G401.6 (cell line): ENCODE measurements around the gene KIF26A.

Experiments used
- FAIRE-seq: peaks from 2 replicates; lab custom pipeline; 2012; peaks lifted over from hg19 to GRCh38; lab: Jason Lieb, UNC

KIF26A gene

DNA sequence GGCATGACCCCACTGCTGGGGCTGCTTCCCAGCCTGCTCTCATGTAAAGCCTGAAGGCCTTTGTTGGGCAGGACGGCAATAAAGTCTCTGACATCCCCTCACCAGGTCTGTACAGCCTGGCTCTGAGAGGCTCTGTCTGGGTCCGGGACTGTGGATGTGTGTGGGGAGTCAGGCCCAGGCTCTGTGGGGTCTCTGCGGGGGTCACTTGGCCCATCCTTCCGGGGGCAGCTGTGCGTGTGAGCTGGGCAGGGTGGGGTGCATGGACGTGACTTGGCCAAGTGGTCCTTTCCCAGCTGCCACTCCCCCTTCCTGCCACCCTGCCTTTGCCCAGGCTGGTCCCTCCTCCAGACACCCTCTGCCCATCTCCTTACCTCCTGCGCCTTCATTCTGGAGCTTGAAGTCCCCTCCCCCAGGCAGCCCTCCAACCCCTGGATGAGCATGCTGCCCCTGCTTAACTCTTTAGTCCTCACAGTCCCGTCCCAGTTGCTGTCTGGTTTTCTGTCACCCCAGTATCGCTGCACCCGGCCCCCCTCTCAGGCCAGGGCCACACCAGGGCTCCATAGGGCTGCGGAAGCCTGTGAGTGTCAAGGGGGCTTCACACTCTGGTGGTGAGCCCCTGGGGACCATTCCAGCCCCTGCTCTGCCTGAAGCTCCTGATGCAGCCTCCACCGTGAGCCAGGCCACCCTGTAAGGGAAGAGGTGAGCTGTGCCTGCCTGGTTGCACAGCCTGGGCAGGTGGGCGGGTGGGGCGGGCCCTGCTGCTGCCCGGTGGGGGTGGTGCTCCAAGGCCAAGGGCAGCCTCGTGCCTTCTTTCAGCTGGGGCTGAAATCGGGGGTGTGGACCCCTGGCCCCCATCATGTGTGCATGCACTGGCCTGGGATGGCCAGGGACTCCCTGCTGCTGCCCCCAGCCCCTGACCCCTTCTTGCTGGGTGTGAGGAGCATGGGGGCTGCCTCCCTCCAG, 25.5 kb upstream of the KIF26A start:
- FAIRE-seq, result no peak

DNA sequence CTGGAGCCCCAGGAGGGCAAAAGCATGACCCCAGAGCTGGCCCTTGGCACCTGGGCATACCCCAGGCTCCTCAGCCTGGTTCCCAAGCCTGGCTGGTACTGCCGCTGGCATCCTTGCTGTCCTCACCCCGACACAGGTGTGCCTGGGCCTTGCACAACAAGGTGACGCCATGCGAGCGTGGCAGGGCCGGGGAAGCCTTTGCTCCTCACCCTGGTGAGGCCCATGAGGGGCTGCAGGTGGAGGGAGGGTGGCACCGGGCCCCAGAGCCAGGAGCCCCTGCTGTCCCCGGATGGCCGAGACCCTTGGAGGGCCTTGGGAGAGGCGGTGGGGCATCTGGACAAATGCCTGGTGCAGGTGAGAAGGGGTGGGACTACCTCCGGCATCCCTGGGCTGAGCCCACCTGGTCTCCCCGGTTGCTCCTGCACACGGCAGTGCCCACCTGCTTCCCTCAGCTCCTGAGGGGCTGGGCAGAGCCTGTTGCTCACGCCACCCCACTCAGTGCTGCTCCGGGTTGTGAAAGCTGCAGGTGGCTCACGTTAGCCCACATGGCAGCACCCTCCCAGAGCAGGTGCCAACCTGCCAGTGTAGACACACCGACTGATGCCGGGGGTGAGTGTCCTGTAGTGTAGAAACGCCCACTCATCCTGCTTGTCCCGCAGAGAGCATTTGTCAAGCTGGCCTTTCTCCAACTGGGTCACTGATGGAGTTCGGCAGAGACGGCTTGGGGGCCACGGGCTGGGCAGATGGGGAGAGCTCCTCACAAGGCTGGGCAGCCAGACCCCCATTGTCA, 24.6 kb upstream of the KIF26A start:
- FAIRE-seq, result no peak

DNA sequence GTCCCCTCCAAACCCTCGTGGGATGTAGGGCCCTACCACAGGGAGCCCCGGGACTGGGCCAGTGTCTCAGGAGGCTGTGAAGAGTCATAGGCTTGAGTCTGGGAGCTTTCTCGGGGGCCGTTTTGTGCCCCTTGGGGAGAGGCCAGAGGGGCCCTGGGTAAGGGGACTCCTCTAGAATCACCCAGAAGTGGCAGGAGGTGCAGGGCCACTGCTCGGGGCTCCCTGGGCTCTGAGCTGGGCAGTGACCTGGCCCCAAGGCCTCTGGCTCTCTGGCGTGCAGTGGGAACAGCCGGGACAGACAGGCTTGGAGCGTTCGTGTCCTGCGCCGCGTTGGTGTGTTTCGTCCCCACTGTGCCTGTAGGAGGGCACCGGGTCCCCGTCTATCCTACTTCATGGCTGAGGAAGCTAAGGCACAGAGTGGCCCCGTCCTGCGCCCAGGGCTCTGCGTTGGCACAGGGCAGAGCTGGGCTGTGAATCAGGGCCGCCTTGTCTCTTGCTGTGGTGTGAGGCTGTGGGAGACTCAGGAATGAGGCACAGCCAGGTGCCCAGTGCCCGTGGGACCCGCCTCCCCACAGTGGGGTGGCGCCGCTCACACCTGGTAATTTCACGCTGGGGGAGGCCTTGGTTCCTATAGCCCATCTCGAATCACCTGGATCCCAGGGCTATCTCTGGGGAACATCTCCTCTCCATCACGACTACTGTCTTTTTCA, 23.8 kb upstream of the KIF26A start:
- FAIRE-seq, result no peak

DNA sequence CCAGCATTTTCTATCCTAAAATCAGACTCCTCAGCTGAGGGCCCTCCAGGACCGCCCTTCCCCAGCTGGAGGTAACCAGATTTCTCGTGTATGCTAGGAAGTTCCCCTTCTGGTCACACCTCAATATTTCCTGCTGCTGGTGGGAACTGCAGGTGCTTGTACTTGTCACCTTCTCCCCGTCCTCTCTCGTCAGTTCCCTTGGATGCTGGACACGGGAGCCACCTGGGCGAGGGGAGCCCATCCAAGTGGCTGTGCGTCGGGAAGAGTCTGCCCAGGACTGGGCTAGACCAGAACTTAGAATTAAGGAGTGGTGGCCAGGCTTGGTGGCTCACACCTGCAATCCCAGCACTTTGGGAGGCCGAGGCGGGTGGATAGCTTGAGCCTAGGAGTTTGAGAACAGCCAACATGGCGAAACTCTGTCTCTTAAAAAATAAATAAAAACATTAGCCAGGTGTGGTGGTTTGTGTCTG, 23.2 kb upstream of the KIF26A start:
- FAIRE-seq, result no peak

DNA sequence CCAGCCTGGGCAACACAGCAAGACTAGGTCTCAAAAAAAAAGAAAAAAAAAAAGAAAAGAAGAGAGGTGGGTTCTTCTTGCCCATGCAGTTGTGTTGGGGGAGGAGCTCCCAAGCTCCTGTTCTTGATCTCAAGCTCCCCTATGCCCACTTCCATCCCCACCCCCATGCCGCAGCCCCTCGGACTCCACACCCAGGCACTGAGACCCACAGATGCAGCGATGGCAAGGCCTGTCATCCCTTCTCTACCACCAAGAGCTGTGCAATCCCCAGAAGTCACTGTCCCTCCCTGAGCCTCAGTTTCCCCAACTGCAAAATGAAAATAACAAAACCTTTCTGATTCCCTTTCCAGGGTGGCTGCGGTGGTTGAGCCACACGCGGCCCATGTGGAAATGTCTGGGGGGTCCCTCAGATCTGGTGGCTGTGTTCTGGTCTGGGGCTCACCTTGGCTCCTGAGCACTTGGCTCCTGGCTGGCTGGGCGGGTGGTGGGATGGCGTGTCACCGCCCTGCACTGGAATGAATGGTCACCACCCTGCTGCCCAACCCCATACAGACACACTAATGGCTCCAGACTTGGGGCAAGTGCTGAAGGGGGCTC, 22.6 kb upstream of the KIF26A start:
- no peak for FAIRE-seq

DNA sequence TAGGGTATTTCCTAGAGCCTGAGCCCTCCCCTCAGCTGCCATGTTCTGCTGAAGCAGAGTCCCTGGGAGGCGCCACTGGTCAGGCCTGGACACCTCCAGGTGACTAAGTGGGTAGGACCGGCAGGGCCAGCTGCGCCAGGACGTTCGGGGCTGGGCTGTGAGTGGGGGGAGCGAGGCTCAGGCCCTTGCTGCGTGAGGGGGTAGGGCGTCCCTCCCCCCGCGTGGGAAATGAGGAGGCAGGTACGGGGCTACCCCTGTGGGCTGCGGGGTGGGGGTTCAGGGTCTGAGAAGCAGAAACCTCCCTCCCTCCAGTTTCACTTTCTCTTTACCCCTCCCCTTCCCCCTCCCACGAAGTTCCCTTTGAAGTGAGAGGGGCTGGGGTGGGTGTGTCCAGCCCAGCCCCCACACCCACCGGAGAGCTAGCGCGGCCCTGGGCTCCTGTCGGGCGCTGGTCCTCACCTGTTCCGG, 22.1 kb upstream of the KIF26A start:
- FAIRE-seq, result no peak

DNA sequence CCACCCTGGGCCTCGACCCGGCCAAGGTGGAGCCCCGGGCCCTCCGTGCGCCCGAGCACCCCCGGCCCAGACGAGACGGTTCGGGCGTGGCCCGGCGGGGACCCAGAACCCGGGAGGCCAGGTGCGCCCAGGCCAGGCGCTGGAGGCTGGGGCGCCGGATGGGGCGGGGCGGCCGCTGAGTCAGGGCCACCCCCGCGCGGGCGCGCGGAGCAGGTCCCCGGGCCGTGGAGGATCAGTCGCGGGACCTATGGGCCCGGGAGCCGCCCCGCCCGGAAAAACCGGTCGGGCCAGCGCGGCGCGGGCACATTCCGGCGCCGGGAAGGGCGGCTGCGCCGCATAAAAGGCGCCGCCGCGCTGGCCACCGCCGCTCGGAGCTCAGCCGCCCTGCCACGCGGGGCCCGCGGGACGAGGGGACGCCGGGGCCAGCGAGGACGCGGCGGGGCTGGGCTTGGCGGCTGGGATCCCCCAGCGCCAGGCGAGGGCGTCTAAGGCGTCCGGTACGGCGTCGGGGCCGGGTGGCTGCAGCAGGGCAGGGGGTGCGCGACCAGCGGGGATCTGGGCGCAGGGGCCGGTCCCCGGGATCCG, 21.5 kb upstream of the KIF26A start:
- no peak for FAIRE-seq

DNA sequence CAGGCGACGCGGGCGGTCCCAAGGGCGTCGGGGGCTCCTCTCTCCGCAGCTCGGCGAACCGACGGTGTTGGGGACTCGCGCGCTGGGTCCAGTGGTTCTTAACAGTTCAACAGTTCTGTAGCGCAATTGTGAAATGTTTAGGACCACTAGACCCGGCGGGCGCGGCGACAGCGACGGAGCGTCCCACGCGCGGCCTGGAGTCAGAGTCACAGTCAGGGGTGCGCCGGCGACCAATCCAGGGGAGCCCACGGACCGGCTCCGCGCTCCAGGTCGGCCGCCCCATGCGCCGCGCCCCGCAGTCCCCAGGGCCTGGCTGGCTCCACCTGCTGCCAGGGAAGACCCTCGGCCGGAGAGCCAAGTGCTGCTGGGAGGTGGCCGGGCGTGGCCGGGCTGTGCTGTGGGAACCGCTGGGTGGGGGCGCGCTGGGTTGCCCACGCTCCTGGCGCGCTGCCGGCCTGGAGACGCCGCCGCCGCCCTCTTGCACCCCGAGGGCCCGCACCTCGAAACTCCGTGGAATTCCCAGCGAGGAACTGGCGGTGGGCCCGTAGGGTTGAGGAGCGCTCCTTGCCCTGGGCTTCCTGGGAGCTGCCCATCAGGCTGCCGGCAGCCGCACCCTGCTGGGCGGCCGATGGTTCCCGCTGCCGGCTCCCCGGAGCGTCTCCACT, 20.9 kb upstream of the KIF26A start:
- no peak for FAIRE-seq

DNA sequence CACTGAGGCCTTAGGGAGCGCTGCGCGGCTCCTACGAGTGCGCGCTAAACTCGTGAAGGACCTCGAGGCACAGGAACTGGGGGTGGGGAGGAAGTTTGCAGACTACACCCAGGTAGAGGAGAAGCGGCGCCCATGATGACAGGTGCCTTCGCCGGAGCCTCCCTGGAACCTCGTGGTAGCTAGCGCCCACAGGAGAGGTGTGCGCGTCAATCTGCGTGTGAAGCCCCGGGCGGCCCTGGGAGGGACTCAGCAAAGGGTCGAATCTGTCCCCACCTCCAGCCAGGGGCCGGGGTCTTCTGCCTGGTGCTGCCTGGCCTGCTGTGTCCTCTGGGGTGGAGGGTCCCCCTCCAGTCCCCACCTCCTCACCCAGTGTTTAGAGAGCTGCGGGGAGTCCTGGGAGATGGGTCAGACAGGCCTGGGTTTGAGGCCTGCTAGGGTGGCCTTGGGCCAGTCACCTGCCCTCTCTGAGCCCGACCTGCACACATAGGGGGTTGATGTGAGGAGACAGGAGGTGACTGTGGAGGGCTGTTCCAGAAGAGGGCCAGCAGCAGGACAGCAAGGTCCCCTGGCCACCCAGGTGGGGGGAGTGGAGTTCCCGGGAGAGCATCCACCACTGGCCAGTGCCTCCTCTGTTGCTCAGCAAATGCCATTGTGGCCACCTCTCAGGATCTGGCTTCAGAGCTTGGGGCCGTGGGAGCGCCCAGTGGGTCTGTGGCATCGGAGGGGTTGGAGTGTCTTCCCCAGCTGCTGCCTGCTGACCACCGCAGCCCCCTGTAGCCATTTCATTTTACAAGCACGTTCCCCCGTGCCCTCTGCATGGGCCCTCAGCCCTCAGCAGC, 20.2 kb upstream of the KIF26A start:
- no peak for FAIRE-seq

DNA sequence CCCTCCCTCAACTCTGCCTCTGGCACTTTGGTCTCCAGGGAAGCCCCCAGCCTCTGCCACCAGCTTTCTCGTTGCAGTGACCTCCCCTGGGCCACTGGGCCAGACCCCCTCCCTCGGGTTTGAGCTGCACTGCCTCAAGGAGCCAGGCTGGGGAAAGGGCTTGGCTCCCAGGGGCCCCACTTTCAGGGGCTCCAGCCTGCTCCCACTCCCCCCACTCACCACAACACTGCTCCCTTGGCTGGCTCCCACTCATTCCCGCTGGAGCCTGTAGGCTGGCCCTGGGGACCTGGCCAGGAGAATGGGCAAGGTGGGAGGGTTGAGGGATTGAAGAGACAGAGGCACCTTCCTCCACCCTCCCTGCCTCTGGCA, 19.3 kb upstream of the KIF26A start:
- no peak for FAIRE-seq

DNA sequence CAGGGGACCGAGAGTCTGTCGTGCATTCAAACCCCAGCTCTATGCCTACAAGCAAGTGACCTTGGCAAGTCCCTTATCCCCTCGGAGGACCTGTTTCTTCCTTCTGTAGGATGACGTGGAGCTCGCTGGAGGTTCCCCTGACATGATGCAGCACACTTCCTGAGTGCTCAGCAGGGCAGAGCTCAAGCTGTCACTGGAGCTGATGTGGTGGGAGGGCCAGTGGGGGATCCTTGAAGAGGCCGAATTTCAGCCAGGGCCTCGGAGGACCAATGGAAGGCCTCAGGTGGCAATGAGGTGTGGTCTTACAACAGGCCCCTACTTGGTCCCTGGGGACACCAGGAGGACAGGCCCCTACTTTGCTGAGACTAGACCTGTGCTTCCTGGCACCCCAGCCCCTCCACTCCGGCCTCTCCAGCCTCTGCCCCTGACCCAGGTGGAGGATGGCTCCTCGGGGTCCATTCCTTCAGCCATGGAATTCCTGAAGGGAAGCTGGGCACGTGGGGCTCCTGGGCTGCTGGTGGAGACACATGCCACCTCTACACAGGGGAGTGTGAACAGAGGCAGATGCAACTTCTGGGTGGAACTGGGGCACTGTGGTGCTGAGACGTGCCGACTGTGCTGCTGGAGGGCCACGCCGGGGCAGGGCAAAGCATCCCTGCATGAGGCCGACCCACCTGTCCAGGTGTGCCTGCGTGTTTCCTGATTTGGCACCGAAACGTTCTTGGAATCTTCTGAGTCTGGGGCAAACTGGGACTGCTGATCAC, 18.7 kb upstream of the KIF26A start:
- FAIRE-seq, result no peak

DNA sequence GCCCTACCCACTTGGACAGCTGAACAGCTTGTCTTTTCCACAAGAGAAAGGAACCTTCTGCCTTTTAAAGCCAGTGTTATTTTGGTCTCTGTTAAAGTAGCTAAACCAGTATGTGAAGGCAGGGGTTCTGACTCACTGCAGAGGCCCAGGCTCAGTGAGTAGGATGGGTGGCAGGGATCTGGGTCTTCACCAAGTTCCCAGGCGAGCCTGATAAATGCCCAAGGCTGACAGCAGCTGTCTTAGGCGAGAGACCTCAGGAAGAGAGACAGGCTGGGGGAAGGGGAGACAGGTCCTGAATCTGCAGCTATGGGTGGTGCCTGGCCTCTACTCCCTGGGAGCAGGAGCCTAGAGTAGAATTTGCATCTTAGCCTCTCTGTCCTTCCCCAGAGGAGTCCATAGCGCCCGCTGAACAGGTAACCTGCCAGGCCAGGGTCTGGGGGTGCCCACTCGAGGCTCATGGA, 18.1 kb upstream of the KIF26A start:
- no peak for FAIRE-seq

DNA sequence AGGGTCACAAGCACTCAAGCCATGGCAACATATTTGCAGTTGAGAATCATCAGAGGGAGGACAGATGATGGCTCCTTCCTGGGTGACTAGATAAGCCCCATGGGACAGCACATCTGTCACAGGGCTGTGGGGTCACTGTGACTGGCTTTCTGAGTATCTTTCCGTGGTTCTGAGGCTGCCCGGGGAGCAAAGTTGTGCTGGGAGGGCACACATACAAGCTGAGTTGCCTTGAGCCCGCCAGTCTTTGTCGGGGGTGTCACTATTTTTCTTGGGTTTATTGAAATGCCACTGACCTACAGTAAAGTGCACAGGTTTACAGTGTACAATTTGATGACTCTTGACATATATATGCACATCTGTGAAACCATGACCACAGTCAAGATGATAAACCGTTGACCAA, 17.2 kb upstream of the KIF26A start:
- FAIRE-seq, result no peak

DNA sequence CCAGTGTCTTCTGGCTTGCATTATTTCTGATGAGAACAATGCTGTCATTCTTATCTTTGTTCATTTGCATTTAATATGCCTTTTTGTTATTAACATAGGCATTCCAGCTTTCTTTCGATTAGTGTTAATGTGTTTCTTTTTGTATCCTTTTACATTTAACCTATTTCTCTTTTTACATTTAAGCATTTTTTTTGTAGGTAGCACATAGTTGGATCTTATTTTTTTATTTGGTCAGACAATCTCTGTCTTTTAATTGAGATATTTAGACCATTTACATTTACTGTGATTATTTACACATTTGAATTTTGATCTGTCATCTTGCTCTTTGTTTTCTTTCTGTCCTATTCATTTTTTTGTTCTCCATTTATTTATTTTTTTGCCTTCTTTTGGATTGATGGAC, 14.5 kb upstream of the KIF26A start:
- FAIRE-seq, result no peak

DNA sequence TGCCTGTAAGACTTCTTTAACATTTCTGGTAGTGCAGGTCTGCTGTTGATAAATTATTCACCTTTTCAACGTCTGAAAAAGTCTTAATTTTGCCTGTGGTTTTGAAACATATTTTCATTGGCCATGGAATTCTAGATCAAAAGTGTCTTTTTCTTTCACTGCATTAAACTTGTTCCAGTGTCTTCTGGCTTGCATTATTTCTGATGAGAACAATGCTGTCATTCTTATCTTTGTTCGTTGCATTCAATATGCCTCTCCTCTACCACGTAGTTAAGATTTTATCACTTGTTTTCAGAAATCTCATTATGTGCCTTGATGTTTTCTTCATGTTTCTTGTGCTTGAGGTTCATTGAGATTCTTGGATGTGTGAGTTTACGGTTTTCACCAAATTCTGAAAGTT, 13.4 kb upstream of the KIF26A start:
- no peak for FAIRE-seq

DNA sequence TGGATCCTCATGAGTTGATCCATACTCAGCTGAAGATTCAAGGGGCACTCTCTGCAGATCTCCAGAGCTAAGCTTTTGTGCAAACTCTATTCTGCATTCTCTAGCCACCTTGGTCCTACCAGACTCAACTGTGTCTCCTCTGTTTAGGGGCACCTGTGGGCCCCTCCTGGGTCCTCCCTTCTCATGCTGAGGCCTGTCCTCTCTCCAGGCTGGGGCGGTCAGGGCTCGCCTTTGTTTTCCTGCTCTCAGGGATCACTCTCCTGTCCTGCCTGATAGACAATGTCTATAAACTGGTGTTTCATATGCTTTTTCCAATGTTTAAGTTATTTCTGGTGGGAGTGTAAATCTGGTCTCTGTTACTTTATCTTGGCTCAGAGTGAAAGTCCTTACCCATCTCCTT, 11.6 kb upstream of the KIF26A start:
- no peak for FAIRE-seq

DNA sequence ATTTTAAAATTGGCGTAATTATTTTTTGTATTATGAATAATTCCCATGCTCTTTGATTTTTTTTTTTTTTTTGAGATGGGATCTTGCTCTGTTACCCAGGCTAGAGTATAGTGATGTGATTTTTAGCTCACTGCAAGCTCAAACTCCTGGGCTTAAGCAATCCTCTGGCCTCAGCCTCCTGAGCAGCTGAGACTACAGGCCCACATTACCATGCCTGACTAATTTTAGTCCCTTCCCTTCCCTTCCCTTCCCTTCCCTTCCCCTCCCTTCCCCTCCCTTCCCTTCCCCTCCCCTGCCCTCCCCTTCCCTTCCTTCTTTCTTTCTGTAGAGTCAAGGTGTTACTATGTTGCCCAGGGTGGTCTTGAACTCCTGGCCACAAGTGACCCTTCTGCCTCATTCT, 9.4 kb upstream of the KIF26A start:
- no peak for FAIRE-seq

DNA sequence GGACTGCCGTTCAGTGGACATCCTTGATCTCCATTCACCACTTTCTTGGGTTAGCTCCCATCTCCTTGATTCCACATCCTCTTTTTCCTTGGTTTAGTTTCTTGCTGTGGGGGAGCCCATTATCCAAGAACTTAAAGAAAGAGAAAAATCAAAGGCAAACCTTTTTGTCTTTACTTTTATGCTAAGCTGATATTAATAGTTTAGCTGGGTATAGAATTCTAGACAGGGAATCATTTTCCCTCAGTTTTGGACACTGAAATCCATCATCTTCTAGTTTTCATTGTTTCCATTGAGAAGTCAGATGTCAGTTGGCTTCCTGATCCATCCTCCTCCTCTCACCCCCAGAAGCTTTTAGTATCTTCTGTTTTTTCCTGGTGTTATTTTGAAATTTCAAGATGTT, 8.8 kb upstream of the KIF26A start:
- no peak for FAIRE-seq

DNA sequence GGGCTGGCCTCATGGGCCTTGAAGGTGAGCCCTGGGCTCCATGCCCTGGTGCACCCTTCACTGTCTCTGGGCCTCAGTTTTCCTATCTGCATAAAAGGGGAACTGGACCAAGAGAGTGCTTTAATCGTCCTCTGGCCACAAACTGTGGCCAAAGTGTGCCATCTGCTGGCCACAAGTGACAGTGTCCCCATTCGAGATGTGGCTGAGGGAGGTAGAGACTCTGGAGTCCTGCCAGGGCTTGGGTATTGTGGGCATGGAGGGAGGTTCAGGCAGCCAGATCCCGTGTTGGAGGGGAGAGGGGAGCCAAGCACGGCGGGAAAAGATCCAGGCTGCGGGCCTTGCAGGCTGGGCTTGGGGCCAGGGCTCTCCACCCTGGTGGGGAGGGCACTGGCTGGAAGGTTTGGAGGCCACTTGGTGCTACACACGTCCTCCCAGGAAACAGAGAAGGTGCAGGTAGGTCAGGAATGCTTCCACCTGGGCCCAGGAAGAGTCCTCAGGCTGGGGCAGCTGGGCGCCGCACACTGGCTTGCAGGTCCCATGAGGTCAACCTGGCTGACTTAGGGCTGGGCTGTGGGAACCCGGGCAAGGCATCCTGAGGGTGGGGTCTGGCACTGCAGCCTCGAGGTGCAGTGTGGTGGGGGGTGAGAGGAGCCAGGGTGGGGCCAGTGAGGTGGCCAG, 7.3 kb upstream of the KIF26A start:
- FAIRE-seq, result no peak
